ENCODE measurements around the gene CRISP3.

CRISP3 gene

DNA sequence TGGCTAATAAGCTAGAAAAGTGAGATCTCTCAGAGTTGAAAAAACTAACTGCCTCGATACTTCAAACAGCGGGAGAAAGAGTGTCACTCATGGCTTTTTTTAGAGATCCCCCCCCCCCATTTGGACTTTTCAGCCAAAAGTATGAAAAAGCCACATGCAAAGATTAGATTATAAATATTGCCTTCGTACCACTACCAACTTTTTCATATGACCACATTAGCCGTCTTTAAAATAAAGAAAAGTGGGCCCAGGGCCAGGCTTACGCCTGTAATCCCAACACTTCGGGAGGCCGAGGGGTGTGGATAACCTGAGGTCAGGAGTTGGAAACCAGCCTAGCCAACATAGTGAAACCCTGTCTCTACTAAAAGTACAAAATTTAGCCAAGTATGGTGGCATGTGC is 38.5 kb upstream of the CRISP3 start:
- no peaks in the 10 kb centered on the region for H3K27me3 ChIP-seq (ENCODE audit: insufficient read depth, low read depth)
- H3K4me2 ChIP-seq = peak overlapping the region; percentile 17; the same call in 1 of the 2 replicates
- TF ChIP-seq, protein P1, sequence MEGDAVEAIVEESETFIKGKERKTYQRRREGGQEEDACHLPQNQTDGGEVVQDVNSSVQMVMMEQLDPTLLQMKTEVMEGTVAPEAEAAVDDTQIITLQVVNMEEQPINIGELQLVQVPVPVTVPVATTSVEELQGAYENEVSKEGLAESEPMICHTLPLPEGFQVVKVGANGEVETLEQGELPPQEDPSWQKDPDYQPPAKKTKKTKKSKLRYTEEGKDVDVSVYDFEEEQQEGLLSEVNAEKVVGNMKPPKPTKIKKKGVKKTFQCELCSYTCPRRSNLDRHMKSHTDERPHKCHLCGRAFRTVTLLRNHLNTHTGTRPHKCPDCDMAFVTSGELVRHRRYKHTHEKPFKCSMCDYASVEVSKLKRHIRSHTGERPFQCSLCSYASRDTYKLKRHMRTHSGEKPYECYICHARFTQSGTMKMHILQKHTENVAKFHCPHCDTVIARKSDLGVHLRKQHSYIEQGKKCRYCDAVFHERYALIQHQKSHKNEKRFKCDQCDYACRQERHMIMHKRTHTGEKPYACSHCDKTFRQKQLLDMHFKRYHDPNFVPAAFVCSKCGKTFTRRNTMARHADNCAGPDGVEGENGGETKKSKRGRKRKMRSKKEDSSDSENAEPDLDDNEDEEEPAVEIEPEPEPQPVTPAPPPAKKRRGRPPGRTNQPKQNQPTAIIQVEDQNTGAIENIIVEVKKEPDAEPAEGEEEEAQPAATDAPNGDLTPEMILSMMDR (conservative IDR thresholded peaks at IDR 0.05; ENCODE audit: low read depth, low read length) = no peak
- no peak overlapping the region for H3K9ac ChIP-seq
- H3K79me2 ChIP-seq (ENCODE audit: insufficient read depth, low read depth) = no peaks in the 10 kb centered on the region
- peaks cover 10% of the 10 kb centered on the region for H3K4me1 ChIP-seq (ENCODE audit: low read depth, poor library complexity, severe bottlenecking)
- peak overlapping the region; percentile 28; the same call in 1 of the 2 replicates for H3K27ac ChIP-seq
- H2AFZ ChIP-seq (ENCODE audit: low read depth) = no peak overlapping the region
- H4K20me1 ChIP-seq (ENCODE audit: insufficient read depth) = no peaks in the 10 kb centered on the region
- H3K4me3 ChIP-seq (IDR thresholded peaks at IDR 0.05; ENCODE audit: insufficient read depth, low read depth, low read length) = no peak overlapping the region
- no peaks in the 10 kb centered on the region for H3K36me3 ChIP-seq (ENCODE audit: insufficient read depth)

DNA sequence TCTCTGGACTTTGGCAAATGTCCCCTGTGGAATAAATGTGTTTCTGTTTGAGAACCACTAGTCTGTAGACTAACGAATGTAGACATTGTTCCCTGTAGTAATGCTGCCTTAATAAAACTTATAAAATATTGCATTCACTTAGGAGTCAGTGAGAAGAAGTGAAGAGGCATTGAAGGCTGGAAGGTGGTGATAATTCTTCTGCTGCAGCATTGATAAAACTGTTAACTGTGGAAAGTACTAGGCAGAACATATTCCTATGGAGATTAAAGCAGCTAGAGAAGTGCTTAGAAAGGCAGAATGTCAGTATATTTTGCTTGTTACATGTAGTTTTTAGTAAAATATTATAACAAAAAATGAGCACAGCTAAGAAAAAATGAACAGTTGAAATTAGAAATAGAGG is 38.1 kb upstream of the CRISP3 start:
- Histone ChIP-seq H3K79me2 (ENCODE audit: insufficient read depth, low read depth) (no peaks in the 10 kb centered on the region), H3K36me3 (ENCODE audit: insufficient read depth) (no peaks in the 10 kb centered on the region), H3K4me3 (IDR thresholded peaks at IDR 0.05; ENCODE audit: insufficient read depth, low read depth, low read length) (no peak overlapping the region), H3K27ac (no peak overlapping the region; the same call in 1 of the 2 replicates), H2AFZ (ENCODE audit: low read depth) (no peak overlapping the region), H3K27me3 (ENCODE audit: insufficient read depth, low read depth) (no peaks in the 10 kb centered on the region), H3K9ac (no peak overlapping the region), H3K4me1 (ENCODE audit: low read depth, poor library complexity, severe bottlenecking) (peaks cover 10% of the 10 kb centered on the region), H3K4me2 (no peak overlapping the region), H4K20me1 (ENCODE audit: insufficient read depth) (no peaks in the 10 kb centered on the region)
- TF ChIP-seq, protein P1 (conservative IDR thresholded peaks at IDR 0.05; ENCODE audit: low read depth, low read length) = no peak

DNA sequence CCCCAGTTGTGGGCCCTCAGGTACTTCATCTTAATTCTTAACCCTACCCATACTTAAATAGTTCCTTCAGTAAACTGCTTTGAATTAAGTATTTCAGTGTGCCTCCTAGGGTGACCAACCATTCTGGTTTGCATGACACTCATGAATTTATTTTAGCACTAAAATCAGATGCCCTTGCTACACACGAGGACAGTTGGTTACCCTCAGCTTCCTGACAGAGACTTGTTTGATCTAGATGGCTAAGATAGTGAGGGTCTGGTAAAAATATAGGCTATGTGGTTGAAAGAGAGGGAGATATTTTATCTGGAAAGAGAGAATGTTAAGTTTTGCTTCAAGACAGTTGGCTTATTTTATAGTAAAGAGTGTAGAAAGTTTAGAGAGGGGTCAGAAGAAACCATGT is 32.3 kb upstream of the CRISP3 start:
- Histone ChIP-seq H4K20me1 (ENCODE audit: insufficient read depth) (no peaks in the 10 kb centered on the region), H3K4me3 (IDR thresholded peaks at IDR 0.05; ENCODE audit: insufficient read depth, low read depth, low read length) (no peak overlapping the region), H3K79me2 (ENCODE audit: insufficient read depth, low read depth) (no peaks in the 10 kb centered on the region), H3K27me3 (ENCODE audit: insufficient read depth, low read depth) (no peaks in the 10 kb centered on the region), H3K27ac (no peak overlapping the region), H3K36me3 (ENCODE audit: insufficient read depth) (no peaks in the 10 kb centered on the region), H2AFZ (ENCODE audit: low read depth) (no peak overlapping the region), H3K9ac (no peak overlapping the region), H3K4me2 (no peak overlapping the region), H3K4me1 (ENCODE audit: low read depth, poor library complexity, severe bottlenecking) (no peaks in the 10 kb centered on the region)
- TF ChIP-seq, protein P1 (conservative IDR thresholded peaks at IDR 0.05; ENCODE audit: low read depth, low read length) = no peak

DNA sequence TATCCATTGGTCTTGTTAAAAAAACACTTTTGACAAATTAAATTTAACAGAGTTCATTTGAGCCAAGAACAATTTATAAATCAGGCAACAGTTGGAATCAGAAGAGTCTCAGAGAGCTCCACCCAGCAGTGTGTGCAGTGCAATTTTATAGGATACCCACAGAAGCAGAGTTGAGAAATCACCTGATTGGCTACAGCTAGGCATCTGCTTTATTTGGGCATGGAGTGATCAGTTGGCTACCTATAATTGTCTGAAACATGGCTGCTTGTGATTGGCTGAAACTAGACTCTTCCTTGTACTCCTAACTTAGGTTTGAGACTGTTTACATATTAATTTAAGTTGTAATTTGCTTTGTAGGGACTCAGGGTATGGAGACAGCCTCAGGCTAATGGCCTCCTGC is 30.9 kb upstream of the CRISP3 start:
- no peak overlapping the region for H2AFZ ChIP-seq (ENCODE audit: low read depth)
- no peaks in the 10 kb centered on the region for H4K20me1 ChIP-seq (ENCODE audit: insufficient read depth)
- H3K27me3 ChIP-seq (ENCODE audit: insufficient read depth, low read depth) = no peaks in the 10 kb centered on the region
- H3K79me2 ChIP-seq (ENCODE audit: insufficient read depth, low read depth) = no peaks in the 10 kb centered on the region
- H3K4me2 ChIP-seq = no peak overlapping the region
- no peak overlapping the region for H3K4me3 ChIP-seq (IDR thresholded peaks at IDR 0.05; ENCODE audit: insufficient read depth, low read depth, low read length)
- TF ChIP-seq, protein P1 (conservative IDR thresholded peaks at IDR 0.05; ENCODE audit: low read depth, low read length) = no peak
- no peak overlapping the region for H3K27ac ChIP-seq
- no peak overlapping the region for H3K9ac ChIP-seq
- no peaks in the 10 kb centered on the region for H3K4me1 ChIP-seq (ENCODE audit: low read depth, poor library complexity, severe bottlenecking)
- no peaks in the 10 kb centered on the region for H3K36me3 ChIP-seq (ENCODE audit: insufficient read depth)

All from KMS-11 (cell line).